SU-DHL-6 (cell line): ENCODE data around the gene PCARE.

Experiments used
- H2AFZ ChIP-seq: fragments of 200-600 bp; sonication (generic); 2 replicates; pipeline ENCODE4 v1.6.1; 2014; ENCODE audit warnings: low read depth, mild to moderate bottlenecking, moderate library complexity, mixed read lengths, antibody characterized with exemption, low read length; ENCODE audit not compliant: severe bottlenecking
- H3F3A ChIP-seq: fragments of 200-600 bp; shearing (Covaris generic); 2 replicates; pipeline ENCODE4 v1.6.0; 2016; ENCODE audit warnings: antibody characterized with exemption, mild to moderate bottlenecking; ENCODE audit not compliant: insufficient read depth
- H3K27ac ChIP-seq: fragments of 200-600 bp; sonication (generic); 2 replicates; pipeline ENCODE4 v1.5.1; 2016; ENCODE audit warnings: low read depth, mild to moderate bottlenecking, low read length, moderate library complexity, mixed read lengths
- H3K27me3 ChIP-seq: fragments of 200-600 bp; sonication (generic), shearing (Covaris generic); 2 replicates; pipeline ENCODE4 v1.6.0; 2014; ENCODE audit warnings: mild to moderate bottlenecking, low read length
- H3K36me3 ChIP-seq: fragments of 200-600 bp; sonication (generic); 2 replicates; pipeline ENCODE4 v1.6.1; 2014; ENCODE audit warnings: mild to moderate bottlenecking, low read length, mixed read lengths
- H3K4me2 ChIP-seq: fragments of 300-600, 200-600 bp; shearing (Covaris generic), sonication (generic); 2 replicates; pipeline ENCODE4 v1.6.0; 2014; ENCODE audit warnings: low read length, low read depth, mild to moderate bottlenecking; ENCODE audit not compliant: poor library complexity, severe bottlenecking
- H3K4me3 ChIP-seq: fragments of 200-600 bp; sonication (generic); 2 replicates; pipeline ENCODE4 v1.5.1; 2014; ENCODE audit warnings: antibody characterized with exemption, low read length, mild to moderate bottlenecking, mixed read lengths; ENCODE audit not compliant: insufficient read depth, poor library complexity, severe bottlenecking
- H3K79me2 ChIP-seq: fragments of 200-600 bp; sonication (generic); 2 replicates; pipeline ENCODE4 v1.6.1; 2014; ENCODE audit warnings: mild to moderate bottlenecking, low read length, moderate library complexity; ENCODE audit not compliant: insufficient read depth
- H3K9ac ChIP-seq: fragments of 200-600 bp; sonication (generic); 2 replicates; pipeline ENCODE4 v1.7.0; 2014; ENCODE audit warnings: mild to moderate bottlenecking, low read length
- H3K9me2 ChIP-seq: fragments of 200-600 bp; sonication (generic); replicated peaks from 2 replicates; pipeline ENCODE4 v1.6.1; 2014; ENCODE audit warnings: low read length; ENCODE audit not compliant: insufficient read depth
- H3K9me3 ChIP-seq: fragments of 200-600 bp; sonication (generic); 2 replicates; pipeline ENCODE4 v1.6.1; 2014; ENCODE audit warnings: low read length, mixed read lengths; ENCODE audit not compliant: insufficient read depth
- H4K20me1 ChIP-seq: fragments of 200-600 bp; sonication (generic); 2 replicates; pipeline ENCODE4 v1.6.1; 2014; ENCODE audit warnings: low read depth, mild to moderate bottlenecking, antibody characterized with exemption, low read length, moderate library complexity, mixed read lengths
- EZH2phosphoT487 ChIP-seq: fragments of 200-600 bp; sonication (generic), shearing (Covaris generic); conservative IDR thresholded peaks from 2 replicates; pipeline ENCODE4 v1.6.1; 2018; ENCODE audit warnings: mild to moderate bottlenecking, antibody characterized with exemption, low read length, moderate library complexity, mixed read lengths
- TF ChIP-seq, protein P1 (sequence below): fragments of 200-600 bp; sonication (generic); IDR thresholded peaks from one replicate; pipeline ENCODE4 v1.5.1; 2017; ENCODE audit warnings: antibody characterized with exemption, mild to moderate bottlenecking, low read length, moderate library complexity; ENCODE audit not compliant: insufficient read depth, poor library complexity, severe bottlenecking

Gene PCARE

DNA sequence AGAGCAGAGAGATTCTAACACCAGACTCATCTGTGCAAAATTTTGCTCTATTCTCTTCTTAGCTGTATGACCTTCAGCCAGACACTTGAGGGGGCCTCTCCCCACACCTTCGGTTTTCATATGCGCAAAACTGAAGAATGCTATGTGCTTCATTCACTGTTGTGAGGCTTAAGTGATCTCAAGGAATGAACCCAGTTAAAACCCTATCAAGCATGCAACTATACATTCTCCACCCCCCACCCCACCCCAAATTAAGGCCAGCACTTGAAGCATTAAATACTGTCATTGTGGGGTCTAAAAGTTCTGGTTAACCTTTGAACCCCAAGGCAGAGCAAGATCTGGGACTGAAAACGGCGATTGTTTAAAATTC is 10.0 kb downstream of the PCARE start:
- no peaks in the 10 kb centered on the region for H3F3A ChIP-seq
- no peaks in the 10 kb centered on the region for H4K20me1 ChIP-seq
- no peaks in the 10 kb centered on the region for H3K9me2 ChIP-seq
- H2AFZ ChIP-seq: no peak overlapping the region
- no peak overlapping the region for H3K4me2 ChIP-seq
- H3K79me2 ChIP-seq: no peaks in the 10 kb centered on the region
- no peak for TF ChIP-seq EZH2phosphoT487
- TF ChIP-seq, protein P1, sequence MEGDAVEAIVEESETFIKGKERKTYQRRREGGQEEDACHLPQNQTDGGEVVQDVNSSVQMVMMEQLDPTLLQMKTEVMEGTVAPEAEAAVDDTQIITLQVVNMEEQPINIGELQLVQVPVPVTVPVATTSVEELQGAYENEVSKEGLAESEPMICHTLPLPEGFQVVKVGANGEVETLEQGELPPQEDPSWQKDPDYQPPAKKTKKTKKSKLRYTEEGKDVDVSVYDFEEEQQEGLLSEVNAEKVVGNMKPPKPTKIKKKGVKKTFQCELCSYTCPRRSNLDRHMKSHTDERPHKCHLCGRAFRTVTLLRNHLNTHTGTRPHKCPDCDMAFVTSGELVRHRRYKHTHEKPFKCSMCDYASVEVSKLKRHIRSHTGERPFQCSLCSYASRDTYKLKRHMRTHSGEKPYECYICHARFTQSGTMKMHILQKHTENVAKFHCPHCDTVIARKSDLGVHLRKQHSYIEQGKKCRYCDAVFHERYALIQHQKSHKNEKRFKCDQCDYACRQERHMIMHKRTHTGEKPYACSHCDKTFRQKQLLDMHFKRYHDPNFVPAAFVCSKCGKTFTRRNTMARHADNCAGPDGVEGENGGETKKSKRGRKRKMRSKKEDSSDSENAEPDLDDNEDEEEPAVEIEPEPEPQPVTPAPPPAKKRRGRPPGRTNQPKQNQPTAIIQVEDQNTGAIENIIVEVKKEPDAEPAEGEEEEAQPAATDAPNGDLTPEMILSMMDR: no peak
- no peak overlapping the region for H3K27ac ChIP-seq
- H3K9me3 ChIP-seq: no peaks in the 10 kb centered on the region
- no peaks in the 10 kb centered on the region for H3K36me3 ChIP-seq
- H3K27me3 ChIP-seq: no peaks in the 10 kb centered on the region
- no peak overlapping the region for H3K9ac ChIP-seq
- no peak overlapping the region for H3K4me3 ChIP-seq

DNA sequence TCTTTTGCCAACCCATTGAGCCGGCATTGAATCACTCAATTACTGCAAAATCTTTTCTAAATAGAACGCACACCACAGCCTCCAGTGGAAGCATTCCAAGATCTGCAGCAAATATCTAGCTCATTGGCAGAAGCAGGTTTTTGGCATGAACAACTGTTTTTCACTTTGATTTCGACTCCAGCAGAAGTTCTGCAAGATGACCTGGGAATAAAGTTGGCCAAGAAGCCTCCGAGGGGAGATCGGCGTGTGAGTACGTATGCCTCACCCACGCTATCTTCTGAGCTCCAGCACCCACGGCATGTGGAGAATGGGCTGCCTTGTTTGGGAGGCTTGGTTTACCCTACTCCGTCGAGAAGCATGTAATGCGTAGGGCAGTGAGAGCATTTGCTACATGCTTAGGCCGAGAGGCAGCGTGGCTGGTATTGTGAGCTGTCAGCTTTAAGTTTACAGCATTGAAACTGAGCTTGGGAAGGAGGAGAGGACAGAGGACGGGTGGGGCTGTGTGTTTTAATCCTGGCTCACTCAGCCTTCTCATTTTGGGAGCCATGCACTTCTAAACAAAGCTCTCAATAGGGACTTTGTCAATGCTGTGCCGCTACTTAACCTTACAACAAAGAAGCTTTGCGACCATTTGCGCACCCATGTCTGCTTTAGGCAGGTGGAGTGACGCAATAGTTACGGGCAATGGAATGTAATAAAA is 10.5 kb downstream of the PCARE start:
- Histone ChIP-seq H2AFZ (no peak overlapping the region), H3K9me3 (no peaks in the 10 kb centered on the region), H3K36me3 (no peaks in the 10 kb centered on the region), H3K9ac (no peak overlapping the region), H3K4me3 (no peak overlapping the region), H3K27me3 (no peaks in the 10 kb centered on the region), H3K4me2 (no peak overlapping the region), H4K20me1 (no peaks in the 10 kb centered on the region), H3K79me2 (no peaks in the 10 kb centered on the region), H3F3A (no peaks in the 10 kb centered on the region), H3K27ac (no peak overlapping the region), H3K9me2 (no peaks in the 10 kb centered on the region)
- TF ChIP-seq, protein P1: no peak
- TF ChIP-seq EZH2phosphoT487: no peak

DNA sequence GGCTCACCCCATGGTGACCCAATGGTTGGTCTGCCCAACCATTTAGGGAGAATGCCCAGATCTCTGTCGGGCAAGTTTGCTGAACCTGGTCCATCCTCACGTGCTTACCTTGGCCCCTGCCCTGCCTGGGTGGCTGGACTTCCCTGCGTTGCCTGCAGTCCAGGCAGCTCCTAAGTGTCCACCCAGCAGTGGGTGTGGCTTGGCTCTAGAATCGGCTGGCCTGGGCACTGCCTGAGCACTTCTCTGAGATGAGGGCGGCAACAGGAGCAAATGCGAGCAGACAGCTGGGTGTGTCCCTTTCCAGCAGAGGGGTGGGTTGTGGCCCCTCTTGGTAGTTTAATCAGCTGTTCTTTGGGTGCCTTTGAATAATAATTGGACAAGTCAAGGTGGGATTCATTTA is 11.3 kb downstream of the PCARE start:
- H3K4me2 ChIP-seq: no peak overlapping the region

More for the DNA sequence above, 11.3 kb downstream of the PCARE start:
- Histone ChIP-seq H3K27ac (no peak overlapping the region), H2AFZ (no peak overlapping the region), H3K9me2 (no peaks in the 10 kb centered on the region), H3K4me3 (no peak overlapping the region), H4K20me1 (no peaks in the 10 kb centered on the region), H3K79me2 (no peaks in the 10 kb centered on the region), H3K9me3 (no peaks in the 10 kb centered on the region), H3K36me3 (no peaks in the 10 kb centered on the region), H3F3A (no peaks in the 10 kb centered on the region), H3K27me3 (no peaks in the 10 kb centered on the region), H3K9ac (no peak overlapping the region)
- TF ChIP-seq EZH2phosphoT487: no peak
- TF ChIP-seq, protein P1: no peak
